ENCODE measurements around the gene TMEM214.

DNA sequence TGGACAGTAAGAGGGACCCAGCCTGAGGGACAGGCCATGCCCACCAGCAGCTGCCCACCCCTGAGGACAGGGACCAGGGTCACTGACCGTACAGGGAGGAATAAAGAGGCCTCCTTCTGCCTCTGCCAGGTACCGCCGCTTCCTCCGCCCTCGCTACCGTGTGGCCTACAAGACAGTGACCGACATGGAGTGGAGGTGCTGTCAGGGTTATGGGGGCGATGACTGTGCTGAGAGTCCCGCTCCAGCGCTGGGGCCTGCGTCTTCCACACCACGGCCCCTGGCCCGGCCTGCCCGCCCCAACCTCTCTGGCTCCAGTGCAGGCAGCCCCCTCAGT lies 47.8 kb downstream of the TMEM214 start:
- TF ChIP-seq POLR2AphosphoS5 (IDR thresholded peaks at IDR 0.05) (no peak), EP300 (IDR thresholded peaks at IDR 0.05) (no peak), POLR2A (IDR thresholded peaks at IDR 0.05) (no peak)
- TF ChIP-seq, protein P1, sequence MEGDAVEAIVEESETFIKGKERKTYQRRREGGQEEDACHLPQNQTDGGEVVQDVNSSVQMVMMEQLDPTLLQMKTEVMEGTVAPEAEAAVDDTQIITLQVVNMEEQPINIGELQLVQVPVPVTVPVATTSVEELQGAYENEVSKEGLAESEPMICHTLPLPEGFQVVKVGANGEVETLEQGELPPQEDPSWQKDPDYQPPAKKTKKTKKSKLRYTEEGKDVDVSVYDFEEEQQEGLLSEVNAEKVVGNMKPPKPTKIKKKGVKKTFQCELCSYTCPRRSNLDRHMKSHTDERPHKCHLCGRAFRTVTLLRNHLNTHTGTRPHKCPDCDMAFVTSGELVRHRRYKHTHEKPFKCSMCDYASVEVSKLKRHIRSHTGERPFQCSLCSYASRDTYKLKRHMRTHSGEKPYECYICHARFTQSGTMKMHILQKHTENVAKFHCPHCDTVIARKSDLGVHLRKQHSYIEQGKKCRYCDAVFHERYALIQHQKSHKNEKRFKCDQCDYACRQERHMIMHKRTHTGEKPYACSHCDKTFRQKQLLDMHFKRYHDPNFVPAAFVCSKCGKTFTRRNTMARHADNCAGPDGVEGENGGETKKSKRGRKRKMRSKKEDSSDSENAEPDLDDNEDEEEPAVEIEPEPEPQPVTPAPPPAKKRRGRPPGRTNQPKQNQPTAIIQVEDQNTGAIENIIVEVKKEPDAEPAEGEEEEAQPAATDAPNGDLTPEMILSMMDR (IDR thresholded peaks at IDR 0.05), result no peak

Measured in stomach (tissue), 4 donors.